MCF 10A (cell line): ENCODE data around the gene HLA-DMB. TPM values are rescaled to one million over a fixed set of nuclear protein-coding genes. Genes with fewer than 3 reads are reported as not detected.
A peak's percentile ranks its signal among the peaks of the same experiment; 100 is the strongest.
"Not testable (repeated sequence)": the region's sequence is repeated elsewhere in the genome, so short reads cannot be mapped to it uniquely, and the experiment has no call there.

Source experiments
- BruUV-seq: library from RNA; stranded (reverse); fragments of 400-500 nt; replicated peaks from 2 replicates; lab custom pipeline; 2021; lab: Mats Ljungman, UMichigan
- CTCF ChIA-PET: fragments of 300-600 bp; sonication (Branson Sonifier 250); formaldehyde crosslinking; extraction: SDS; loops from one replicate; lab custom pipeline; 2021; ENCODE audit warnings: antibody characterized with exemption, inconsistent platforms; lab: Yijun Ruan, JAX
- POLR2A ChIA-PET: fragments of 300-600, 350-650 bp; sonication (Branson Sonifier 250); formaldehyde crosslinking; extraction: SDS; loops from one replicate; lab custom pipeline; 2020; ENCODE audit warnings: antibody characterized with exemption, inconsistent platforms; lab: Yijun Ruan, JAX
- DNase-seq: peaks from one replicate; pipeline ENCODE4 v3.0.0-alpha.2; 2018; ENCODE audit not compliant: unreplicated experiment
- H3K27ac Mint-ChIP-seq: one replicate; pipeline ENCODE4 v1.8.0; 2022; ENCODE audit warnings: mild to moderate bottlenecking, low read depth, mixed read lengths; ENCODE audit not compliant: unreplicated experiment
- H3K27me3 Mint-ChIP-seq: one replicate; pipeline ENCODE4 v1.8.0; 2022; ENCODE audit warnings: mixed read lengths; ENCODE audit not compliant: insufficient read depth, unreplicated experiment
- H3K36me3 Mint-ChIP-seq: one replicate; pipeline ENCODE4 v1.8.0; 2022; ENCODE audit warnings: mild to moderate bottlenecking, moderate library complexity, mixed read lengths; ENCODE audit not compliant: insufficient read depth, unreplicated experiment
- H3K4me1 Mint-ChIP-seq: one replicate; pipeline ENCODE4 v1.8.0; 2022; ENCODE audit warnings: mixed read lengths; ENCODE audit not compliant: insufficient read depth, unreplicated experiment
- H3K4me3 Mint-ChIP-seq: one replicate; pipeline ENCODE4 v1.8.0; 2022; ENCODE audit warnings: mild to moderate bottlenecking, moderate library complexity, mixed read lengths; ENCODE audit not compliant: unreplicated experiment
- H3K9me3 Mint-ChIP-seq: one replicate; pipeline ENCODE4 v1.8.0; 2022; ENCODE audit warnings: mixed read lengths; ENCODE audit not compliant: unreplicated experiment
- CTCF ChIP-seq: fragments of 200-600 bp; IDR thresholded peaks from one replicate; pipeline ENCODE4 v1.8.0; 2022; ENCODE audit warnings: antibody characterized with exemption, mild to moderate bottlenecking; ENCODE audit not compliant: unreplicated experiment
- intact Hi-C: fragments of 100-400 bp; cut with micrococcal nuclease; formaldehyde crosslinking; loops from 2 replicates; pipeline ENCODE4 v1.14.1; 2022
- total RNA-seq: library from RNA; stranded (reverse); gene quantifications from 2 replicates; pipeline ENCODE4 v1.2.3, GENCODE V29; 2022

The HLA-DMB gene
- total RNA-seq, 1 experiment from 2014 or later: not detected

- CTCF ChIA-PET: interaction anchor here (0.6 to 3.0 kb wide), 2 partner anchors 12 to 806 kb away, joined by 4 to 27 read pairs; no protein-coding TSS in a partner anchor
Measured at GRCh38 chr6:32945108-32945760, 4.4 kb upstream of the HLA-DMB start.

GRCh38 chr6:32943864-32944649 lies 3.2 kb upstream of the HLA-DMB start:
- Mint-ChIP-seq H3K36me3 (no peaks in the 10 kb centered on the region), H3K4me1 (peaks cover 5% of the 10 kb centered on the region), H3K9me3 (no peaks in the 10 kb centered on the region), H3K27ac (no peak overlapping the region), H3K27me3 (peaks cover 41% of the 10 kb centered on the region), H3K4me3 (no peak overlapping the region)
- intact Hi-C loops: no loop called here
- TF ChIP-seq CTCF: no peak
- ChIA-PET POLR2A (interaction anchor here (1.1 to 1.3 kb wide), 2 partner anchors 23 to 106 kb away, joined by 3 to 4 read pairs; no protein-coding TSS in a partner anchor), CTCF (interaction anchor here (0.5 to 5.2 kb wide), 4 partner anchors 10 to 1251 kb away, joined by 3 to 51 read pairs (median 17); partner anchors contain the start of gene HLA-DMA)
- no peak for DNase-seq
- no TSS peak for BruUV-seq

More at GRCh38 chr6:32945108-32945760, 4.4 kb upstream of the HLA-DMB start:
- no peak overlapping the region for H3K27ac Mint-ChIP-seq
- TF ChIP-seq CTCF: no peak
- intact Hi-C loops: no loop called here
- H3K9me3 Mint-ChIP-seq: no peaks in the 10 kb centered on the region
- peak; percentile 49 for DNase-seq
- BruUV-seq: no TSS peak
- peaks cover 29% of the 10 kb centered on the region for H3K27me3 Mint-ChIP-seq
- POLR2A ChIA-PET: interaction anchor here (1.1 kb wide), 1 partner anchor 107 kb away, joined by 3 read pairs; no protein-coding TSS in a partner anchor
- no peak overlapping the region for H3K4me3 Mint-ChIP-seq
- H3K4me1 Mint-ChIP-seq: peaks cover 5% of the 10 kb centered on the region
- H3K36me3 Mint-ChIP-seq: no peaks in the 10 kb centered on the region

GRCh38 chr6:32942555-32943123 lies 1.8 kb upstream of the HLA-DMB start:
- POLR2A ChIA-PET: interaction anchor here (2.6 to 4.1 kb wide), 2 partner anchors 25 to 29 kb away, joined by 11 to 21 read pairs; partner anchors contain the start of gene BRD2
- H3K36me3 Mint-ChIP-seq, H3K4me1 Mint-ChIP-seq, DNase-seq, BruUV-seq, H3K27ac Mint-ChIP-seq, H3K9me3 Mint-ChIP-seq, H3K4me3 Mint-ChIP-seq, intact Hi-C loops: not testable (repeated sequence)
- peaks cover 55% of the 10 kb centered on the region for H3K27me3 Mint-ChIP-seq
- CTCF ChIA-PET: interaction anchor here (0.6 to 5.2 kb wide), 7 partner anchors 9 to 58 kb away, joined by 3 to 51 read pairs (median 7); partner anchors contain the start of gene HLA-DMA

GRCh38 chr6:32941214-32941768 lies 463 bp upstream of the HLA-DMB start:
- Mint-ChIP-seq H3K4me1 (peaks cover 5% of the 10 kb centered on the region), H3K36me3 (no peaks in the 10 kb centered on the region), H3K4me3 (no peak overlapping the region), H3K27ac (no peak overlapping the region), H3K9me3 (no peaks in the 10 kb centered on the region), H3K27me3 (peaks cover 68% of the 10 kb centered on the region)
- ChIA-PET POLR2A (interaction anchor here (0.7 to 4.1 kb wide), 4 partner anchors 27 to 829 kb away, joined by 5 to 21 read pairs (median 8); partner anchors contain the start of gene BRD2), CTCF (interaction anchor here (0.6 to 5.2 kb wide), 5 partner anchors 9 to 176 kb away, joined by 3 to 51 read pairs (median 5); partner anchors contain the start of gene HLA-DMA)
- intact Hi-C loops: no loop called here
- TF ChIP-seq CTCF: no peak
- no TSS peak for BruUV-seq
- DNase-seq: no peak
